ENCODE measurements around the gene MRPS31. TPM values are rescaled to one million over a fixed set of nuclear protein-coding genes. Genes with fewer than 3 reads are reported as not detected.
"Not testable (repeated sequence)": the region's sequence is repeated elsewhere in the genome, so short reads cannot be mapped to it uniquely, and the experiment has no call there.

The MRPS31 gene
- total RNA-seq, 6 experiments from 2014 or later, result 13.9 to 16.5 (median 15.5) TPM

- DNase-seq, result no peak
- Mint-ChIP-seq H3K4me3 (no peak overlapping the region), H3K9me3 (no peaks in the 10 kb centered on the region), H3K27ac (no peak overlapping the region), H3K27me3 (ENCODE audit: insufficient read depth) (no peaks in the 10 kb centered on the region), H3K4me1 (ENCODE audit: low read depth) (no peaks in the 10 kb centered on the region), H3K36me3 (ENCODE audit: low read depth) (peaks cover 13% of the 10 kb centered on the region; the same call in 1 of the 2 replicates)
- no peak for TF ChIP-seq CTCF (IDR thresholded peaks at IDR 0.05)
Measured at GRCh38 chr13:40755082-40755700, 15.8 kb downstream of the MRPS31 start.

- H3K27me3 Mint-ChIP-seq (ENCODE audit: insufficient read depth), result no peaks in the 10 kb centered on the region
- 0 out of 2 replicates have a peak, but pooled peaks cover 5% of the 10 kb centered on the region for H3K36me3 Mint-ChIP-seq (ENCODE audit: low read depth)
- H3K9me3 Mint-ChIP-seq, result no peaks in the 10 kb centered on the region
- no peak overlapping the region for H3K4me3 Mint-ChIP-seq
- peak; percentile 67 for TF ChIP-seq CTCF (IDR thresholded peaks at IDR 0.05)
- no peaks in the 10 kb centered on the region for H3K4me1 Mint-ChIP-seq (ENCODE audit: low read depth)
- H3K27ac Mint-ChIP-seq, result no peak overlapping the region
- no peak for DNase-seq
Measured at GRCh38 chr13:40749327-40749726, 21.7 kb downstream of the MRPS31 start.

GRCh38 chr13:40735232-40735548 lies 35.8 kb downstream of the MRPS31 start:
- DNase-seq; H3K4me1 Mint-ChIP-seq (ENCODE audit: low read depth); H3K4me3 Mint-ChIP-seq; H3K9me3 Mint-ChIP-seq; H3K36me3 Mint-ChIP-seq (ENCODE audit: low read depth); H3K27ac Mint-ChIP-seq; H3K27me3 Mint-ChIP-seq (ENCODE audit: insufficient read depth): not testable (repeated sequence)

- not testable (repeated sequence) for H3K4me1 Mint-ChIP-seq (ENCODE audit: low read depth); H3K27ac Mint-ChIP-seq; H3K9me3 Mint-ChIP-seq; H3K36me3 Mint-ChIP-seq (ENCODE audit: low read depth); H3K27me3 Mint-ChIP-seq (ENCODE audit: insufficient read depth); H3K4me3 Mint-ChIP-seq; DNase-seq
Measured at GRCh38 chr13:40734536-40735231, 36.3 kb downstream of the MRPS31 start.

- Mint-ChIP-seq H3K4me1 (ENCODE audit: low read depth) (no peaks in the 10 kb centered on the region), H3K27ac (no peak overlapping the region), H3K4me3 (no peak overlapping the region), H3K36me3 (ENCODE audit: low read depth) (no peaks in the 10 kb centered on the region; the same call in 1 of the 2 replicates), H3K27me3 (ENCODE audit: insufficient read depth) (no peaks in the 10 kb centered on the region), H3K9me3 (no peaks in the 10 kb centered on the region)
- TF ChIP-seq CTCF (IDR thresholded peaks at IDR 0.05), result no peak
- DNase-seq, result no peak
Measured at GRCh38 chr13:40732658-40733057, 38.3 kb downstream of the MRPS31 start.

GRCh38 chr13:40728595-40728994 lies 42.4 kb downstream of the MRPS31 start:
- DNase-seq, result no peak
- H3K4me3 Mint-ChIP-seq, result no peak overlapping the region
- H3K27ac Mint-ChIP-seq, result no peak overlapping the region
- no peaks in the 10 kb centered on the region for H3K9me3 Mint-ChIP-seq
- no peak for TF ChIP-seq CTCF (IDR thresholded peaks at IDR 0.05)
- H3K4me1 Mint-ChIP-seq (ENCODE audit: low read depth), result no peaks in the 10 kb centered on the region
- H3K36me3 Mint-ChIP-seq (ENCODE audit: low read depth), result no peaks in the 10 kb centered on the region; the same call in 1 of the 2 replicates
- no peaks in the 10 kb centered on the region for H3K27me3 Mint-ChIP-seq (ENCODE audit: insufficient read depth)

GRCh38 chr13:40714433-40714832 lies 56.6 kb downstream of the MRPS31 start:
- Mint-ChIP-seq H3K36me3 (ENCODE audit: low read depth) (peaks cover 34% of the 10 kb centered on the region), H3K9me3 (peaks cover 23% of the 10 kb centered on the region)
- H3K4me3 Mint-ChIP-seq; H3K4me1 Mint-ChIP-seq (ENCODE audit: low read depth); H3K27ac Mint-ChIP-seq; DNase-seq; H3K27me3 Mint-ChIP-seq (ENCODE audit: insufficient read depth): not testable (repeated sequence)

All from HFFc6 (cell line).